Measurements from ENCODE around the gene GRN.

DNA sequence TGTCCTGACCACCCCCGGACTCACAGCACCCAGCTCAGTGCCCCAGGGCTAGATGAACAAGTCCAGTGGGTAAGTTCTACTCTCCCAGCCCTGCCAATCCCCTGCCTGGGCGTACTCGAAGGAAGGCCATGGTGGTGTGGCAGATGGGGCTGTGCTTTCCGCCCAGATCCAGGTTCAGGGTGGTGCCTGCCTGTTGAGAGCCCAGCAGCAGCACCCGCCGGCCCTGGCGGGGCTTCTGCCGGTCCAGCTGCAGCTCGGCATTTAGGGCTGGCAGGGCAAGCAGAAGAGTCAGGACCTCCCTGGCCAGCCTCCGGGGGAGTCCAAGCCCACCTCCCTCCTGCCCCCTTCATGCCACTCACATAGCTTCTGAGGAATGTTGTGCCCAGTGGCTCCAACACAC is 34.8 kb downstream of the GRN start:
- no peak for TF ChIP-seq YY1 (IDR thresholded peaks at IDR 0.05; ENCODE audit: insufficient read depth, insufficient read length)
- no peak for TF ChIP-seq ZNF274 (IDR thresholded peaks at IDR 0.05; ENCODE audit: low read depth, low read length)
- TF ChIP-seq SUZ12 (IDR thresholded peaks at IDR 0.05; ENCODE audit: extremely low read depth, insufficient read depth, insufficient read length) = no peak
